K562 (cell line): ENCODE measurements around the gene PBX2. TPM values are rescaled to one million over a fixed set of nuclear protein-coding genes. Genes with fewer than 3 reads are reported as not detected.

ENCODE experiments used
- CBFA2T3 ChIP-seq: fragments of 450-650 bp; IDR thresholded peaks from 2 replicates; pipeline ENCODE4 v1.6.1; 2017
- ELF1 ChIP-seq: fragments of 200-800 bp; sonication (Bioruptor generic); IDR thresholded peaks from 2 replicates; pipeline ENCODE4 v1.6.1; 2016; ENCODE audit warnings: missing genetic modification characterization, missing compliant biosample characterization
- ETV5 ChIP-seq: sonication (generic); formaldehyde crosslinking; IDR thresholded peaks from 2 replicates; pipeline ENCODE4 v1.4.0; 2020; ENCODE audit warnings: low read depth, mild to moderate bottlenecking, missing genetic modification reagents
- HDAC6 ChIP-seq: IDR thresholded peaks from 2 replicates; pipeline ENCODE4 v1.6.1; 2012; ENCODE audit warnings: low read depth, mild to moderate bottlenecking, control low read depth, inconsistent platforms, low read length, moderate library complexity
- HIVEP1 ChIP-seq: fragments of 250-450 bp; sonication (Bioruptor Pico); IDR thresholded peaks from 2 replicates; pipeline ENCODE4 v1.4.0; 2020; ENCODE audit warnings: mild to moderate bottlenecking
- MTF1 ChIP-seq: fragments of 250-450 bp; sonication (Bioruptor Pico); IDR thresholded peaks from 2 replicates; pipeline ENCODE4 v1.9.0; 2021; ENCODE audit warnings: moderate library complexity, mild to moderate bottlenecking, inconsistent platforms, borderline replicate concordance
- NBN ChIP-seq: fragments of 450-650 bp; IDR thresholded peaks from 2 replicates; pipeline ENCODE4 v1.6.1; 2016; ENCODE audit warnings: low read depth, mild to moderate bottlenecking
- PCBP1 ChIP-seq: fragments of 200-400 bp; formaldehyde crosslinking; IDR thresholded peaks from 2 replicates; pipeline ENCODE4 v1.6.1; 2018; ENCODE audit warnings: mild to moderate bottlenecking, low read depth, low read length; ENCODE audit not compliant: poor library complexity, severe bottlenecking
- POLR2AphosphoS5 ChIP-seq: IDR thresholded peaks from 2 replicates; pipeline ENCODE4 v1.6.1; 2011; ENCODE audit warnings: mild to moderate bottlenecking, low read depth, low read length, moderate library complexity; ENCODE audit not compliant: control insufficient read depth, insufficient read depth
- RBFOX2 ChIP-seq: fragments of 200-400 bp; formaldehyde crosslinking; IDR thresholded peaks from 2 replicates; pipeline ENCODE4 v1.6.1; 2017; ENCODE audit warnings: low read depth, mild to moderate bottlenecking, low read length, moderate library complexity
- RFX1 ChIP-seq: fragments of 450-650 bp; IDR thresholded peaks from 2 replicates; pipeline ENCODE4 v1.6.1; 2016; ENCODE audit warnings: mild to moderate bottlenecking, moderate library complexity
- RHOXF2B ChIP-seq: fragments of 250-450 bp; sonication (Bioruptor Pico); conservative IDR thresholded peaks from 2 replicates; pipeline ENCODE4 v1.5.1; 2021
- STAT5A ChIP-seq: IDR thresholded peaks from 2 replicates; pipeline ENCODE4 v1.6.1; 2012; ENCODE audit warnings: low read length, inconsistent platforms, borderline replicate concordance
- TGIF2 ChIP-seq: sonication (generic); formaldehyde crosslinking; IDR thresholded peaks from 2 replicates; pipeline ENCODE4 v1.8.1; 2022; ENCODE audit warnings: mild to moderate bottlenecking, missing genetic modification reagents, moderate library complexity
- ZNF175 ChIP-seq: fragments of 200-800 bp; sonication (Bioruptor generic); IDR thresholded peaks from 2 replicates; pipeline ENCODE4 v1.6.1; 2016; ENCODE audit warnings: low read depth, mild to moderate bottlenecking, missing genetic modification characterization, missing compliant biosample characterization
- ZNF23 ChIP-seq: fragments of 250-450 bp; sonication (Bioruptor Pico); IDR thresholded peaks from 2 replicates; pipeline ENCODE4 v1.4.0; 2020; ENCODE audit warnings: mild to moderate bottlenecking
- polyA plus RNA-seq, 8 experiments: library from polyadenylated mRNA; depleted of rRNA in 4 of 8; stranded (reverse) in 5 of 8; unstranded in 3 of 8; fragments of >200 nt; fragmentation: Nextera tagmentation in 2 of 8; fragmentation: Illumina TruSeq in 1 of 8; extraction: Ambion mirVana in 2 of 8; extraction: Trizol in 1 of 8; gene quantifications; 2 replicates each; pipeline versions ENCODE4 v1.2.1 to v1.2.3, GENCODE V29; 2011 to 2014; ENCODE audit warnings: inconsistent platforms in 1 of 8, missing spikeins in 1 of 8
- total RNA-seq, 7 experiments: library from RNA; depleted of rRNA in 6 of 7; stranded (reverse); fragments of >200 nt in 6 of 7; fragmentation: Illumina TruSeq in 2 of 7; extraction: Trizol in 2 of 7; gene quantifications; 2 replicates each; pipeline versions ENCODE4 v1.2.1 to v1.2.3, GENCODE V29; 2011 to 2021; ENCODE audit warnings: low replicate concordance in 1 of 7
- TF ChIP-seq, protein P1 (sequence below): fragments of 450-650 bp; IDR thresholded peaks from 2 replicates; pipeline ENCODE4 v1.6.1; 2016; ENCODE audit warnings: antibody characterized with exemption
- TF ChIP-seq, protein P2 (sequence below), 2 experiments: fragments of 250-450 bp in 1 of 2; fragments of 450-650 bp in 1 of 2; sonication (Bioruptor Pico) in 1 of 2; IDR thresholded peaks; 2 replicates each; pipeline versions ENCODE4 v1.6.1 to v1.8.0; 2016 to 2021; ENCODE audit warnings: mild to moderate bottlenecking in 2 of 2, moderate library complexity in 2 of 2, missing compliant biosample characterization in 1 of 2, missing genetic modification characterization in 1 of 2
- TF ChIP-seq, protein P3 (sequence below), 2 experiments: fragments of 450-650 bp; conservative IDR thresholded peaks; 2 replicates each; pipeline ENCODE4 v1.6.1; 2017; ENCODE audit warnings: mild to moderate bottlenecking in 2 of 2, moderate library complexity in 2 of 2
- TF ChIP-seq, protein P4 (sequence below): fragments of 450-650 bp; IDR thresholded peaks from 2 replicates; pipeline ENCODE4 v1.6.1; 2016; ENCODE audit warnings: missing biosample characterization, missing genetic modification characterization
- TF ChIP-seq, protein P5 (sequence below): sonication (generic); formaldehyde crosslinking; IDR thresholded peaks from 2 replicates; pipeline ENCODE4 v1.8.0; 2022; ENCODE audit warnings: mild to moderate bottlenecking, missing genetic modification reagents
- TF ChIP-seq, protein P6 (sequence below): sonication (generic); formaldehyde crosslinking; IDR thresholded peaks from 2 replicates; pipeline ENCODE4 v1.8.0; 2022; ENCODE audit warnings: mild to moderate bottlenecking, missing genetic modification reagents

Gene PBX2
- total and polyA plus RNA-seq, 9 of the 15 experiments (the other 6 are each of a cell fraction or from before 2014, with no cell fraction given): 1.9 to 134 (median 62.5) TPM

DNA sequence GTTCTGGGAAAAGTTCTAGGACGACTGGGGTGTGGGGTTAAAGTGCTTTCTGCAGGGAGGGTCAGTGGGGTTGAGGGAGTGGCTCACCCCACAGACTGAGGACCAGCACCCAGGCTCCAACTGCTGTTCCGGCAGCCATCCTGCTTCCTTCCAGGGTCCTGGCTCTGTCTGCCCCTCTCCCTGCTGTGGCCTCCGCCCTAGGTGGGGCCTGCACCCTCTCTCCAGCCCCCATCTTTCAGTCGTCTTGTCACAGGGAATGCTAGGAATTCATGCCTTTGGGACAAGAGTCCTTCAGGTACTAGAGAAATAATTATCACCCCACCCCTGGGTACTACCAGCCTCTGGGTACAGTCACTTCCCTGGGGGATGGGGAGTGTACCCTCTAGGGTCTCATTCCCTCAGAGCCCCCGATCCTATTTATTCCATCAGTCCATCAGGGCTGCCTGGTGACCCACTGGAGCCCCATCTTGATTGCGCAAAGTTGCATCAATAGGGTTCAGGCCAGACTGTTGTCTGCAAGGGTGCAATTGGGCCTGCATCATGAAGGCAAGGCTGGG is 5.8 kb downstream of the PBX2 start, which contains the start of gene AGER (continued):
- TF ChIP-seq, protein P1, sequence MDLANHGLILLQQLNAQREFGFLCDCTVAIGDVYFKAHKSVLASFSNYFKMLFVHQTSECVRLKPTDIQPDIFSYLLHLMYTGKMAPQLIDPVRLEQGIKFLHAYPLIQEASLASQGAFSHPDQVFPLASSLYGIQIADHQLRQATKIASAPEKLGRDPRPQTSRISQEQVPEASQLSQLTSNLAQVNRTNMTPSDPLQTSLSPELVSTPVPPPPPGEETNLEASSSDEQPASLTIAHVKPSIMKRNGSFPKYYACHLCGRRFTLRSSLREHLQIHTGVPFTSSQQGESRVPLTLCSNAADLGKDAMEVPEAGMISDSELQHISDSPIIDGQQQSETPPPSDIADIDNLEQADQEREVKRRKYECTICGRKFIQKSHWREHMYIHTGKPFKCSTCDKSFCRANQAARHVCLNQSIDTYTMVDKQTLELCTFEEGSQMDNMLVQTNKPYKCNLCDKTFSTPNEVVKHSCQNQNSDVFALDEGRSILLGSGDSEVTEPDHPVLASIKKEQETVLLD: no peak
- TF ChIP-seq PCBP1 (no peak), HDAC6 (no peak), MTF1 (CRISPR knock-in tag) (no peak), RBFOX2 (peak; percentile 61), POLR2AphosphoS5 (peak; percentile 59; the same call in 1 of the 2 replicates), ETV5 (CRISPR knock-in tag) (no peak), NBN (no peak), ZNF23 (CRISPR knock-in tag) (no peak), HIVEP1 (CRISPR knock-in tag) (no peak), RFX1 (no peak), ZNF175 (CRISPR knock-in tag) (peak; percentile 91), TGIF2 (CRISPR knock-in tag) (no peak), RHOXF2B (no peak), STAT5A (no peak), ELF1 (tag) (no peak), CBFA2T3 (no peak)
- TF ChIP-seq, protein P2, sequence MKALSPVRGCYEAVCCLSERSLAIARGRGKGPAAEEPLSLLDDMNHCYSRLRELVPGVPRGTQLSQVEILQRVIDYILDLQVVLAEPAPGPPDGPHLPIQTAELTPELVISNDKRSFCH (CRISPR knock-in tag; IDR thresholded peaks at IDR 0.05): no peak
- TF ChIP-seq, protein P2 (tag; IDR thresholded peaks at IDR 0.05): no peak
- TF ChIP-seq, protein P3, sequence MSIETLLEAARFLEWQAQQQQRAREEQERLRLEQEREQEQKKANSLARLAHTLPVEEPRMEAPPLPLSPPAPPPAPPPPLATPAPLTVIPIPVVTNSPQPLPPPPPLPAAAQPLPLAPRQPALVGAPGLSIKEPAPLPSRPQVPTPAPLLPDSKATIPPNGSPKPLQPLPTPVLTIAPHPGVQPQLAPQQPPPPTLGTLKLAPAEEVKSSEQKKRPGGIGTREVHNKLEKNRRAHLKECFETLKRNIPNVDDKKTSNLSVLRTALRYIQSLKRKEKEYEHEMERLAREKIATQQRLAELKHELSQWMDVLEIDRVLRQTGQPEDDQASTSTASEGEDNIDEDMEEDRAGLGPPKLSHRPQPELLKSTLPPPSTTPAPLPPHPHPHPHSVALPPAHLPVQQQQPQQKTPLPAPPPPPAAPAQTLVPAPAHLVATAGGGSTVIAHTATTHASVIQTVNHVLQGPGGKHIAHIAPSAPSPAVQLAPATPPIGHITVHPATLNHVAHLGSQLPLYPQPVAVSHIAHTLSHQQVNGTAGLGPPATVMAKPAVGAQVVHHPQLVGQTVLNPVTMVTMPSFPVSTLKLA (conservative IDR thresholded peaks at IDR 0.05): no peak
- TF ChIP-seq, protein P4, sequence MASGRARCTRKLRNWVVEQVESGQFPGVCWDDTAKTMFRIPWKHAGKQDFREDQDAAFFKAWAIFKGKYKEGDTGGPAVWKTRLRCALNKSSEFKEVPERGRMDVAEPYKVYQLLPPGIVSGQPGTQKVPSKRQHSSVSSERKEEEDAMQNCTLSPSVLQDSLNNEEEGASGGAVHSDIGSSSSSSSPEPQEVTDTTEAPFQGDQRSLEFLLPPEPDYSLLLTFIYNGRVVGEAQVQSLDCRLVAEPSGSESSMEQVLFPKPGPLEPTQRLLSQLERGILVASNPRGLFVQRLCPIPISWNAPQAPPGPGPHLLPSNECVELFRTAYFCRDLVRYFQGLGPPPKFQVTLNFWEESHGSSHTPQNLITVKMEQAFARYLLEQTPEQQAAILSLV (tag): no peak
- TF ChIP-seq, protein P5, sequence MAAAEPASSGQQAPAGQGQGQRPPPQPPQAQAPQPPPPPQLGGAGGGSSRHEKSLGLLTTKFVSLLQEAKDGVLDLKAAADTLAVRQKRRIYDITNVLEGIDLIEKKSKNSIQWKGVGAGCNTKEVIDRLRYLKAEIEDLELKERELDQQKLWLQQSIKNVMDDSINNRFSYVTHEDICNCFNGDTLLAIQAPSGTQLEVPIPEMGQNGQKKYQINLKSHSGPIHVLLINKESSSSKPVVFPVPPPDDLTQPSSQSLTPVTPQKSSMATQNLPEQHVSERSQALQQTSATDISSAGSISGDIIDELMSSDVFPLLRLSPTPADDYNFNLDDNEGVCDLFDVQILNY: no peak
- TF ChIP-seq, protein P6, sequence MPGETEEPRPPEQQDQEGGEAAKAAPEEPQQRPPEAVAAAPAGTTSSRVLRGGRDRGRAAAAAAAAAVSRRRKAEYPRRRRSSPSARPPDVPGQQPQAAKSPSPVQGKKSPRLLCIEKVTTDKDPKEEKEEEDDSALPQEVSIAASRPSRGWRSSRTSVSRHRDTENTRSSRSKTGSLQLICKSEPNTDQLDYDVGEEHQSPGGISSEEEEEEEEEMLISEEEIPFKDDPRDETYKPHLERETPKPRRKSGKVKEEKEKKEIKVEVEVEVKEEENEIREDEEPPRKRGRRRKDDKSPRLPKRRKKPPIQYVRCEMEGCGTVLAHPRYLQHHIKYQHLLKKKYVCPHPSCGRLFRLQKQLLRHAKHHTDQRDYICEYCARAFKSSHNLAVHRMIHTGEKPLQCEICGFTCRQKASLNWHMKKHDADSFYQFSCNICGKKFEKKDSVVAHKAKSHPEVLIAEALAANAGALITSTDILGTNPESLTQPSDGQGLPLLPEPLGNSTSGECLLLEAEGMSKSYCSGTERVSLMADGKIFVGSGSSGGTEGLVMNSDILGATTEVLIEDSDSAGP: no peak
